Gastroesophageal sphincter (tissue), 4 donors: ENCODE results near the gene TCEAL8. TPM values are rescaled to one million over a fixed set of nuclear protein-coding genes. Genes with fewer than 3 reads are reported as not detected.

Source experiments
- ATAC-seq: fragments of 150-250 bp; one replicate; pipeline ENCODE4 v1.9.1; 2016; ENCODE audit warnings: mild to moderate bottlenecking, moderate library complexity
- H3K27ac ChIP-seq, 4 donors: fragments of 200-600 bp; sonication (generic) in 3 of 4; 1 replicate in 3 of 4; 2 replicates in 1 of 4; pipeline ENCODE4 v1.5.1; 2016 to 2019
- H3K27me3 ChIP-seq: fragments of 200-600 bp; sonication (generic); one replicate; pipeline ENCODE4 v1.5.1; 2019
- H3K36me3 ChIP-seq, 2 donors: fragments of 200-600 bp; sonication (generic); one replicate each; pipeline ENCODE4 v1.5.1; 2019; ENCODE audit warnings: control low read depth in 1 of 2
- H3K4me1 ChIP-seq, 3 donors: fragments of 200-600 bp; sonication (generic); 1 replicate in 2 of 3; 2 replicates in 1 of 3; pipeline ENCODE4 v1.5.1; 2016 to 2019; ENCODE audit warnings: control low read depth in 2 of 3
- H3K4me3 ChIP-seq, 2 donors: fragments of 200-600 bp; sonication (generic); one replicate each; pipeline ENCODE4 v1.5.1; 2019; ENCODE audit warnings: mild to moderate bottlenecking in 1 of 2, moderate library complexity in 1 of 2
- H3K9me3 ChIP-seq, 3 donors: fragments of 200-600 bp; sonication (generic); one replicate each; pipeline ENCODE4 v1.5.1; 2017 to 2019; ENCODE audit warnings: control low read depth in 2 of 3
- EP300 ChIP-seq: sonication (generic); formaldehyde crosslinking; IDR thresholded peaks from one replicate; pipeline ENCODE4 v1.6.1; 2017; ENCODE audit warnings: antibody characterized with exemption, mild to moderate bottlenecking
- POLR2A ChIP-seq, 2 donors: fragments of 450-650 bp; IDR thresholded peaks; one replicate each; pipeline ENCODE4 v1.6.1; 2017; ENCODE audit warnings: antibody characterized with exemption in 2 of 2, mild to moderate bottlenecking in 2 of 2, moderate library complexity in 1 of 2
- POLR2AphosphoS5 ChIP-seq: sonication (generic); formaldehyde crosslinking; IDR thresholded peaks from one replicate; pipeline ENCODE4 v1.6.1; 2017; ENCODE audit warnings: antibody characterized with exemption
- WGBS, 2 donors: methylation state at CpG; one replicate each; pipeline ENCODE4 v1.1.5; 2018; ENCODE audit warnings: low coverage in 1 of 2; 5-methylcytosine and 5-hydroxymethylcytosine counted together
- total RNA-seq, 4 donors: library from RNA; depleted of rRNA; stranded (reverse); fragments of >200 nt; gene quantifications; one replicate each; pipeline ENCODE4 v1.1.0, GENCODE V29; 2016
- TF ChIP-seq, protein P1 (sequence below), 4 experiments: fragments of 200-600 bp in 2 of 4; fragments of 450-650 bp in 2 of 4; sonication (generic) in 1 of 4; IDR thresholded peaks; one replicate each; pipeline ENCODE4 v1.5.1; 2017 to 2019; ENCODE audit warnings: antibody characterized with exemption in 4 of 4, mild to moderate bottlenecking in 2 of 4, moderate library complexity in 2 of 4

TCEAL8 gene
- total RNA-seq, 4 donors from 2014 or later = 48.9 to 84.0 (median 64.4) TPM

DNA sequence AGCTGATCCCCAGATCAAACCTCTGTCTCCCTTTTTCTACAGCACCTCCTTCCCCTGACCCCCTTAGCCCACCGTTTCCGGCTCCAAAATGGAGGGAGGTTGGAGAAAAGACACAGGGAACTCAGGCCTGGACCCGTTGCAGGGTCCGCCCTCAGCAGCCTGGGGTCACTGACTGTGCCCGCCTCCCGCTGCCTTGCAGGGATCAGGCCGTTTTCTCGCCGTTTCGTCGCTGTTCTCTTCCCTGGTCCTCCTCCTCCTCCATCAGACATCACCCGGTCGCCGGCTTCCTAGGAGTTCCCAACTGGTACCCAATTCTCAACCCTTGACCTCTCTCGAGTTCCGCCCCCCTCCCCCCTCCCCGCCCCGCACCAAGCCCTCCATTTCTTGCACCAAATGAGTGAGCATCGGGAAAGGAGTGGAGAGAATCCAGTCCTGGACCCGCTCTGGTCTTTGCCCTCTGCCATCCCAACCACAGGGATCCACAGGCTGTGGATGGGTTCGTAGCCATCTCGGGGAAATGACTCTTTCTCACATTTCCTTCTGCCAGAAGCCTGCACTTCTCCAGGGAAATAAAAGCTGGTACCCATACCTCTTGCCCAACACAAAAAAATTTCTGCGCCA, 21.1 kb upstream of the TCEAL8 start:
- no peaks in the 10 kb centered on the region for H3K36me3 ChIP-seq
- TF ChIP-seq, protein P1, sequence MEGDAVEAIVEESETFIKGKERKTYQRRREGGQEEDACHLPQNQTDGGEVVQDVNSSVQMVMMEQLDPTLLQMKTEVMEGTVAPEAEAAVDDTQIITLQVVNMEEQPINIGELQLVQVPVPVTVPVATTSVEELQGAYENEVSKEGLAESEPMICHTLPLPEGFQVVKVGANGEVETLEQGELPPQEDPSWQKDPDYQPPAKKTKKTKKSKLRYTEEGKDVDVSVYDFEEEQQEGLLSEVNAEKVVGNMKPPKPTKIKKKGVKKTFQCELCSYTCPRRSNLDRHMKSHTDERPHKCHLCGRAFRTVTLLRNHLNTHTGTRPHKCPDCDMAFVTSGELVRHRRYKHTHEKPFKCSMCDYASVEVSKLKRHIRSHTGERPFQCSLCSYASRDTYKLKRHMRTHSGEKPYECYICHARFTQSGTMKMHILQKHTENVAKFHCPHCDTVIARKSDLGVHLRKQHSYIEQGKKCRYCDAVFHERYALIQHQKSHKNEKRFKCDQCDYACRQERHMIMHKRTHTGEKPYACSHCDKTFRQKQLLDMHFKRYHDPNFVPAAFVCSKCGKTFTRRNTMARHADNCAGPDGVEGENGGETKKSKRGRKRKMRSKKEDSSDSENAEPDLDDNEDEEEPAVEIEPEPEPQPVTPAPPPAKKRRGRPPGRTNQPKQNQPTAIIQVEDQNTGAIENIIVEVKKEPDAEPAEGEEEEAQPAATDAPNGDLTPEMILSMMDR (IDR thresholded peaks at IDR 0.05) = no peak
- TF ChIP-seq EP300 (no peak), POLR2A (IDR thresholded peaks at IDR 0.05) (no peak), POLR2AphosphoS5 (no peak)
- WGBS, 2 donors = 0 to 38% methylated on average over 2 to 5 of the region's 23 CpGs
- ATAC-seq = no peak
- H3K9me3 ChIP-seq = no peaks in the 10 kb centered on the region
- peak overlapping the region in 1 of 2 donors; percentile 23 for H3K4me3 ChIP-seq
- peaks cover 15% of the 10 kb centered on the region for H3K27me3 ChIP-seq
- H3K4me1 ChIP-seq = peaks cover 0 to 9% (median 0%) of the 10 kb centered on the region in 3 donors
- no peak overlapping the region for H3K27ac ChIP-seq

DNA sequence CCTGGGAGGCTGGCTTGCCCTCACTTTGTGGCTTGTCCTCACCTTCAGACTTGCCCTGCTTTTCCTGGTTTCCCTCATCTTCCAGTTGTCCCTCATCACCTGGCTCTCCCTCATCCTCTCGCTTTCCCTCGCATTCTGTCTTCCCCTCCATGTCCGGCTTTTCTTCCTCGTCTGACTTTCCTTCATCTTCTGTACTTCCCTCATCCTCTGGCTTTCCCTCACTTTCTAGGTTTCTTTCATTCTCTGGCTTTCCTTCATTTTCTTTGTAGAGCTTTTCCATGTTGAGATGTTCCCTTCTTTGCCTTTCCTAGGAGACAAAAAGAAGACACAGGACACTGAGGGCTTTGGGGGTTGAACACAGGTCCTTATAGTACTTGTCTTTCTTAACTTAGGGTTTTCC, 19.3 kb upstream of the TCEAL8 start:
- Histone ChIP-seq H3K27ac (no peak overlapping the region), H3K9me3 (no peaks in the 10 kb centered on the region), H3K27me3 (peaks cover 15% of the 10 kb centered on the region), H3K36me3 (no peaks in the 10 kb centered on the region), H3K4me1 (peaks cover 0 to 9% (median 0%) of the 10 kb centered on the region in 3 donors), H3K4me3 (no peak overlapping the region)
- TF ChIP-seq POLR2A (IDR thresholded peaks at IDR 0.05) (no peak), POLR2AphosphoS5 (no peak), EP300 (no peak)
- TF ChIP-seq, protein P1 (IDR thresholded peaks at IDR 0.05) = no peak
- 90% methylated on average over 4 of the region's 4 CpGs; no CpG with 5 or more reads in 1 of the 2 donors for WGBS, 2 donors
- no peak for ATAC-seq

- no peaks in the 10 kb centered on the region for H3K9me3 ChIP-seq
- H3K27ac ChIP-seq = no peak overlapping the region
- no peaks in the 10 kb centered on the region for H3K36me3 ChIP-seq
- no peak for ATAC-seq
- H3K4me3 ChIP-seq = no peak overlapping the region
- peaks cover 0 to 4% (median 0%) of the 10 kb centered on the region in 3 donors for H3K4me1 ChIP-seq
- no peak for TF ChIP-seq POLR2AphosphoS5
- H3K27me3 ChIP-seq = no peaks in the 10 kb centered on the region
Measured at GRCh38 chrX:103258275-103258674, 3.3 kb upstream of the TCEAL8 start.

DNA sequence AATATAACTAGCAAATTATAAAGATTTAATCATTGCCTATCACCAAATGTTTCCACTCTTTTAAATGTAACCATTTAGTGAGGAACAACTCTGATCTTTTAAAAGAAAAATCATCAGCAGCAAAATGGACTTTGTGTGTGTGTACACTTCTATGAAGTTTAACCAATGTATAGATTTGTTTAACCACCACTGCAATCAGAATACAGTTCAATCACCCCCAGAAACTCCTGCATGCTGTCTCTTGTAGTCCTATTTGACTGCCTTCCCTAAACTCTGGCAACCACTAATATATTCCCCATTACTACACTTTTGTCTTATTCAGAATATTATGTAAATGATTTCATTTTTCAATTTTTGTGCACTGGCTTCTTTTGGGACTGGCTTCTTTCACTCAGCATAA, 1.7 kb upstream of the TCEAL8 start:
- H3K4me3 ChIP-seq = no peak overlapping the region
- TF ChIP-seq, protein P1 (IDR thresholded peaks at IDR 0.05) = no peak
- TF ChIP-seq POLR2A (IDR thresholded peaks at IDR 0.05) (no peak), EP300 (no peak), POLR2AphosphoS5 (no peak)
- H3K9me3 ChIP-seq = no peaks in the 10 kb centered on the region
- H3K27ac ChIP-seq = no peak overlapping the region
- no peaks in the 10 kb centered on the region for H3K27me3 ChIP-seq
- no peaks in the 10 kb centered on the region for H3K36me3 ChIP-seq
- no peak for ATAC-seq
- peaks cover 0 to 15% (median 0%) of the 10 kb centered on the region in 3 donors for H3K4me1 ChIP-seq

GRCh38 chrX:103254171-103254824, 657 bp downstream of the TCEAL8 start:
- WGBS, 2 donors = 0 to 15% methylated on average over 11 to 19 of the region's 22 CpGs
- peak overlapping the region; percentile 87 to 88 (median 88) for H3K27ac ChIP-seq
- TF ChIP-seq POLR2A (IDR thresholded peaks at IDR 0.05) (no peak), EP300 (no peak), POLR2AphosphoS5 (no peak)
- TF ChIP-seq, protein P1 (IDR thresholded peaks at IDR 0.05) = no peak
- H3K36me3 ChIP-seq = no peaks in the 10 kb centered on the region
- H3K9me3 ChIP-seq = no peaks in the 10 kb centered on the region
- H3K4me1 ChIP-seq = peaks cover 0 to 15% (median 0%) of the 10 kb centered on the region in 3 donors
- peak; percentile 35 for ATAC-seq
- H3K4me3 ChIP-seq = peak overlapping the region; percentile 53 to 64
- no peaks in the 10 kb centered on the region for H3K27me3 ChIP-seq
